LNCaP clone FGC (cell line): ENCODE results near the gene SOHLH2.

Source experiments
- DNase-seq: peaks from one replicate; pipeline ENCODE4 v3.0.0-alpha.2; 2011; ENCODE audit warnings: low read depth
- H3K4me3 ChIP-seq: 2 replicates; pipeline ENCODE4 v1.5.1; 2011; ENCODE audit warnings: mild to moderate bottlenecking, low read depth, low read length, control low read depth
- CTCF ChIP-seq: IDR thresholded peaks from 2 replicates; pipeline ENCODE4 v1.5.1; 2012; ENCODE audit warnings: mild to moderate bottlenecking; ENCODE audit not compliant: control insufficient read depth, insufficient read depth; ENCODE audit errors: extremely low read depth

Gene SOHLH2

DNA sequence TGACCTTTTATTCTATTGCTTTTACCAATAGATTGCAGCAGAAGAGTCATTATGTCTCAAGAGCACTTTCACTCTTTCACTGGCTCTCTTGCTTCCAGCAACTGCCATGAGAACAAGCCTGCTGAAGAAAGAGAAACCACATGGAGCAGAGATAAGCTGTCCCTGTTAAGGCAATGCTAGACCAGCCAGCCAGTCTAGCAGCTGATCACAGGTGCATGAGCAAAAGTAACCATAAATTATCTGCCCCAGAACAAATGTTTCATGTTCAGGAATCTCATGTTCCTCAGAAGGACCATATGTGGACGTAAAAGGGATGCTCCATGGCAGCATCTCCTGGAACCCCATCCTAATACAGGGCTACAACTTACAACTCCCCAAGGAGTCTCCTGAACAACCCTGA is 62.8 kb downstream of the SOHLH2 start:
- DNase-seq = no peak
- no peak for TF ChIP-seq CTCF
- H3K4me3 ChIP-seq = no peak overlapping the region

GRCh38 chr13:36148446-36148845 is 65.9 kb downstream of the SOHLH2 start:
- no peak for TF ChIP-seq CTCF
- DNase-seq = no peak
- no peak overlapping the region for H3K4me3 ChIP-seq

- no peak for DNase-seq
- no peak overlapping the region for H3K4me3 ChIP-seq
- no peak for TF ChIP-seq CTCF
Measured at GRCh38 chr13:36147330-36147729, 67.0 kb downstream of the SOHLH2 start.

- no peak for TF ChIP-seq CTCF
Measured at GRCh38 chr13:36146511-36147269, 67.7 kb downstream of the SOHLH2 start.

GRCh38 chr13:36143738-36144137 is 70.6 kb downstream of the SOHLH2 start:
- H3K4me3 ChIP-seq = no peak overlapping the region
- no peak for DNase-seq
- TF ChIP-seq CTCF = no peak

More at GRCh38 chr13:36146511-36147269, 67.7 kb downstream of the SOHLH2 start:
- no peak for DNase-seq
- H3K4me3 ChIP-seq = no peak overlapping the region

DNA sequence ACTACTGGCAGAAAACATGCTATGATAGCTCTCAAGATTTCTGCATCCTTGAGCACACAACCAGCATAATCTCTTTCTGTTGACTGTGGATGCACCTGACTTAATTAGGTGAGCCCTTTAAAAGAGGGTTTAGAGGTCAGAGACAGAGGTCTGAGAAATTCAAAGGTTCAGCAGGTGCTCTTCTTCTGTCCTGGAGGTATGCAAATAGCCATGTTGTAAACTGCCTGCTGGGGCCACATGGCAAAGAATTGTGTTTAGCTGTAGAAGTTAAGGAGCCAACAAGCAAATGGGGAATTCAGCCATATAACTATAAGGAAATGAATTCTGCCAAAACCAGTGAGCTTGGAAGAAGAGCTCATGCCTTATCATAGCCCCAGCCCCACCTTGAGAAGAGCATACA is 71.6 kb downstream of the SOHLH2 start:
- no peak for TF ChIP-seq CTCF
- H3K4me3 ChIP-seq = no peak overlapping the region
- DNase-seq = no peak

GRCh38 chr13:36135876-36136275 is 78.5 kb downstream of the SOHLH2 start:
- no peak for TF ChIP-seq CTCF
- DNase-seq = no peak
- H3K4me3 ChIP-seq = no peak overlapping the region
